Measurements from ENCODE around the gene PLEKHG1. TPM values are rescaled to one million over a fixed set of nuclear protein-coding genes. Genes with fewer than 3 reads are reported as not detected.
A peak's percentile ranks its signal among the peaks of the same experiment; 100 is the strongest.

The PLEKHG1 gene
- total and polyA plus RNA-seq, 2 of the 13 experiments (the other 11 are each of a cell fraction or from before 2014, with no cell fraction given): 0.03 to 0.04 TPM

GRCh38 chr6:150573041-150573681, 26.5 kb upstream of the PLEKHG1 start (continued):
- TF ChIP-seq ZNF660 (CRISPR knock-in tag; IDR thresholded peaks at IDR 0.05; ENCODE audit: borderline replicate concordance, low read depth) (no peak), DPF2 (CRISPR knock-in tag; IDR thresholded peaks at IDR 0.05; ENCODE audit: borderline replicate concordance, low read depth) (no peak), MBD4 (IDR thresholded peaks at IDR 0.05; ENCODE audit: borderline replicate concordance, low read length) (no peak), LRRFIP1 (CRISPR knock-in tag; conservative IDR thresholded peaks at IDR 0.05) (no peak), ZNF556 (CRISPR knock-in tag; IDR thresholded peaks at IDR 0.05; ENCODE audit: borderline replicate concordance) (no peak), ZNF557 (CRISPR knock-in tag; IDR thresholded peaks at IDR 0.05) (no peak), KDM6A (CRISPR knock-in tag; IDR thresholded peaks at IDR 0.05; ENCODE audit: low read depth) (no peak), PAX8 (CRISPR knock-in tag; IDR thresholded peaks at IDR 0.05; ENCODE audit: borderline replicate concordance) (no peak), TBX3 (IDR thresholded peaks at IDR 0.05; ENCODE audit: borderline replicate concordance) (no peak), ZNF646 (CRISPR knock-in tag; IDR thresholded peaks at IDR 0.05) (no peak), HMGXB3 (CRISPR knock-in tag; IDR thresholded peaks at IDR 0.05; ENCODE audit: borderline replicate concordance) (no peak), ZNF597 (CRISPR knock-in tag; IDR thresholded peaks at IDR 0.05) (no peak), RELA (CRISPR knock-in tag; IDR thresholded peaks at IDR 0.05) (no peak), MEIS1 (CRISPR knock-in tag; IDR thresholded peaks at IDR 0.05; ENCODE audit: borderline replicate concordance) (peak; percentile 68; the same call in 1 of the 2 replicates)

All from HepG2 (cell line).